H1 (cell line): ENCODE results near the gene FARS2. TPM values are rescaled to one million over a fixed set of nuclear protein-coding genes. Genes with fewer than 3 reads are reported as not detected.

Experiments
- CHD1 ChIP-seq: IDR thresholded peaks from 2 replicates; pipeline ENCODE4 v1.6.1; 2012; ENCODE audit warnings: low read depth, low read length, improper control_type of control experiment
- CTBP2 ChIP-seq: IDR thresholded peaks from 2 replicates; pipeline ENCODE4 v1.7.0; 2011; ENCODE audit warnings: borderline replicate concordance, mild to moderate bottlenecking, moderate library complexity, mixed read lengths, low read length; ENCODE audit not compliant: insufficient read depth, insufficient read length
- CTCF ChIP-seq, 3 experiments: IDR thresholded peaks; 1 replicate in 2 of 3; 2 replicates in 1 of 3; pipeline versions ENCODE4 v1.5.1 to v1.6.1; 2011; ENCODE audit warnings: low read length in 3 of 3, mild to moderate bottlenecking in 3 of 3, inconsistent platforms in 2 of 3, low read depth in 1 of 3, moderate library complexity in 1 of 3; ENCODE audit not compliant: insufficient read depth in 1 of 3; ENCODE audit errors: control extremely low read depth in 1 of 3
- EGR1 ChIP-seq: IDR thresholded peaks from 2 replicates; pipeline ENCODE4 v1.6.1; 2011; ENCODE audit warnings: low read depth, low read length, borderline replicate concordance
- EZH2 ChIP-seq: fragments of 200-600 bp; sonication (generic); IDR thresholded peaks from 2 replicates; pipeline ENCODE4 v1.7.1; 2012; ENCODE audit warnings: low read depth, mild to moderate bottlenecking, moderate library complexity, low read length, inconsistent platforms; ENCODE audit not compliant: severe bottlenecking
- YY1 ChIP-seq: IDR thresholded peaks from 2 replicates; pipeline ENCODE4 v1.6.1; 2011; ENCODE audit warnings: low read depth, mild to moderate bottlenecking, low read length
- polyA plus RNA-seq, 7 experiments: library from polyadenylated mRNA; depleted of rRNA in 3 of 7; stranded (reverse) in 5 of 7; unstranded in 2 of 7; fragments of >200 nt in 5 of 7; fragments of 200-250 nt in 2 of 7; gene quantifications; 1 replicate in 5 of 7; 2 replicates in 1 of 7; 4 replicates in 1 of 7; pipeline versions ENCODE4 v1.2.1 to v1.2.3, GENCODE V29; 2011 to 2013; ENCODE audit warnings: missing spikeins in 2 of 7, mixed read lengths in 2 of 7
- total RNA-seq: library from RNA; stranded (reverse); fragmentation: NEBNext Ultra II Directional; extraction: Animal tissue kit (Norgen Biotek cat#: 25700); gene quantifications from 2 replicates; pipeline ENCODE4 v1.2.1, GENCODE V29; 2021
- TF ChIP-seq, protein P1 (sequence below): fragments of 300-600 bp; sonication (generic); IDR thresholded peaks from 2 replicates; pipeline ENCODE4 v1.7.1; 2012; ENCODE audit warnings: low read length, moderate library complexity, mild to moderate bottlenecking, inconsistent platforms; ENCODE audit not compliant: insufficient replicate concordance
- TF ChIP-seq, protein P2 (sequence below): IDR thresholded peaks from 2 replicates; pipeline ENCODE4 v1.6.1; 2012; ENCODE audit warnings: inconsistent platforms

The FARS2 gene
- total and polyA plus RNA-seq, 2 of the 8 experiments (the other 6 are each of a cell fraction or from before 2014, with no cell fraction given), result 11.7 to 14.4 TPM

GRCh38 chr6:5412017-5412416 lies 150.7 kb downstream of the FARS2 start (continued):
- TF ChIP-seq, protein P1, sequence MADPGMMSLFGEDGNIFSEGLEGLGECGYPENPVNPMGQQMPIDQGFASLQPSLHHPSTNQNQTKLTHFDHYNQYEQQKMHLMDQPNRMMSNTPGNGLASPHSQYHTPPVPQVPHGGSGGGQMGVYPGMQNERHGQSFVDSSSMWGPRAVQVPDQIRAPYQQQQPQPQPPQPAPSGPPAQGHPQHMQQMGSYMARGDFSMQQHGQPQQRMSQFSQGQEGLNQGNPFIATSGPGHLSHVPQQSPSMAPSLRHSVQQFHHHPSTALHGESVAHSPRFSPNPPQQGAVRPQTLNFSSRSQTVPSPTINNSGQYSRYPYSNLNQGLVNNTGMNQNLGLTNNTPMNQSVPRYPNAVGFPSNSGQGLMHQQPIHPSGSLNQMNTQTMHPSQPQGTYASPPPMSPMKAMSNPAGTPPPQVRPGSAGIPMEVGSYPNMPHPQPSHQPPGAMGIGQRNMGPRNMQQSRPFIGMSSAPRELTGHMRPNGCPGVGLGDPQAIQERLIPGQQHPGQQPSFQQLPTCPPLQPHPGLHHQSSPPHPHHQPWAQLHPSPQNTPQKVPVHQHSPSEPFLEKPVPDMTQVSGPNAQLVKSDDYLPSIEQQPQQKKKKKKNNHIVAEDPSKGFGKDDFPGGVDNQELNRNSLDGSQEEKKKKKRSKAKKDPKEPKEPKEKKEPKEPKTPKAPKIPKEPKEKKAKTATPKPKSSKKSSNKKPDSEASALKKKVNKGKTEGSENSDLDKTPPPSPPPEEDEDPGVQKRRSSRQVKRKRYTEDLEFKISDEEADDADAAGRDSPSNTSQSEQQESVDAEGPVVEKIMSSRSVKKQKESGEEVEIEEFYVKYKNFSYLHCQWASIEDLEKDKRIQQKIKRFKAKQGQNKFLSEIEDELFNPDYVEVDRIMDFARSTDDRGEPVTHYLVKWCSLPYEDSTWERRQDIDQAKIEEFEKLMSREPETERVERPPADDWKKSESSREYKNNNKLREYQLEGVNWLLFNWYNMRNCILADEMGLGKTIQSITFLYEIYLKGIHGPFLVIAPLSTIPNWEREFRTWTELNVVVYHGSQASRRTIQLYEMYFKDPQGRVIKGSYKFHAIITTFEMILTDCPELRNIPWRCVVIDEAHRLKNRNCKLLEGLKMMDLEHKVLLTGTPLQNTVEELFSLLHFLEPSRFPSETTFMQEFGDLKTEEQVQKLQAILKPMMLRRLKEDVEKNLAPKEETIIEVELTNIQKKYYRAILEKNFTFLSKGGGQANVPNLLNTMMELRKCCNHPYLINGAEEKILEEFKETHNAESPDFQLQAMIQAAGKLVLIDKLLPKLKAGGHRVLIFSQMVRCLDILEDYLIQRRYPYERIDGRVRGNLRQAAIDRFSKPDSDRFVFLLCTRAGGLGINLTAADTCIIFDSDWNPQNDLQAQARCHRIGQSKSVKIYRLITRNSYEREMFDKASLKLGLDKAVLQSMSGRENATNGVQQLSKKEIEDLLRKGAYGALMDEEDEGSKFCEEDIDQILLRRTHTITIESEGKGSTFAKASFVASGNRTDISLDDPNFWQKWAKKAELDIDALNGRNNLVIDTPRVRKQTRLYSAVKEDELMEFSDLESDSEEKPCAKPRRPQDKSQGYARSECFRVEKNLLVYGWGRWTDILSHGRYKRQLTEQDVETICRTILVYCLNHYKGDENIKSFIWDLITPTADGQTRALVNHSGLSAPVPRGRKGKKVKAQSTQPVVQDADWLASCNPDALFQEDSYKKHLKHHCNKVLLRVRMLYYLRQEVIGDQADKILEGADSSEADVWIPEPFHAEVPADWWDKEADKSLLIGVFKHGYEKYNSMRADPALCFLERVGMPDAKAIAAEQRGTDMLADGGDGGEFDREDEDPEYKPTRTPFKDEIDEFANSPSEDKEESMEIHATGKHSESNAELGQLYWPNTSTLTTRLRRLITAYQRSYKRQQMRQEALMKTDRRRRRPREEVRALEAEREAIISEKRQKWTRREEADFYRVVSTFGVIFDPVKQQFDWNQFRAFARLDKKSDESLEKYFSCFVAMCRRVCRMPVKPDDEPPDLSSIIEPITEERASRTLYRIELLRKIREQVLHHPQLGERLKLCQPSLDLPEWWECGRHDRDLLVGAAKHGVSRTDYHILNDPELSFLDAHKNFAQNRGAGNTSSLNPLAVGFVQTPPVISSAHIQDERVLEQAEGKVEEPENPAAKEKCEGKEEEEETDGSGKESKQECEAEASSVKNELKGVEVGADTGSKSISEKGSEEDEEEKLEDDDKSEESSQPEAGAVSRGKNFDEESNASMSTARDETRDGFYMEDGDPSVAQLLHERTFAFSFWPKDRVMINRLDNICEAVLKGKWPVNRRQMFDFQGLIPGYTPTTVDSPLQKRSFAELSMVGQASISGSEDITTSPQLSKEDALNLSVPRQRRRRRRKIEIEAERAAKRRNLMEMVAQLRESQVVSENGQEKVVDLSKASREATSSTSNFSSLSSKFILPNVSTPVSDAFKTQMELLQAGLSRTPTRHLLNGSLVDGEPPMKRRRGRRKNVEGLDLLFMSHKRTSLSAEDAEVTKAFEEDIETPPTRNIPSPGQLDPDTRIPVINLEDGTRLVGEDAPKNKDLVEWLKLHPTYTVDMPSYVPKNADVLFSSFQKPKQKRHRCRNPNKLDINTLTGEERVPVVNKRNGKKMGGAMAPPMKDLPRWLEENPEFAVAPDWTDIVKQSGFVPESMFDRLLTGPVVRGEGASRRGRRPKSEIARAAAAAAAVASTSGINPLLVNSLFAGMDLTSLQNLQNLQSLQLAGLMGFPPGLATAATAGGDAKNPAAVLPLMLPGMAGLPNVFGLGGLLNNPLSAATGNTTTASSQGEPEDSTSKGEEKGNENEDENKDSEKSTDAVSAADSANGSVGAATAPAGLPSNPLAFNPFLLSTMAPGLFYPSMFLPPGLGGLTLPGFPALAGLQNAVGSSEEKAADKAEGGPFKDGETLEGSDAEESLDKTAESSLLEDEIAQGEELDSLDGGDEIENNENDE, result peak; percentile 2
- peak; percentile 46; the same call in 1 of the 2 replicates for TF ChIP-seq YY1
- no peak for TF ChIP-seq CHD1
- no peak for TF ChIP-seq EZH2
- TF ChIP-seq EGR1, result no peak
- TF ChIP-seq, protein P2, sequence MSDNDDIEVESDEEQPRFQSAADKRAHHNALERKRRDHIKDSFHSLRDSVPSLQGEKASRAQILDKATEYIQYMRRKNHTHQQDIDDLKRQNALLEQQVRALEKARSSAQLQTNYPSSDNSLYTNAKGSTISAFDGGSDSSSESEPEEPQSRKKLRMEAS, result peak; percentile 36; the same call in 1 of the 2 replicates
- TF ChIP-seq CTCF (IDR thresholded peaks at IDR 0.05; ENCODE audit: control extremely low read depth in 1 of 3, insufficient read depth in 1 of 3, low read depth in 1 of 3, low read length in 3 of 3), result no peak
- TF ChIP-seq CTBP2, result peak; percentile 91
- TF ChIP-seq, all 59 proteins: peak for 7
